Right atrium auricular region (tissue), 2 donors: ENCODE data around the gene NUCKS1. TPM values are rescaled to one million over a fixed set of nuclear protein-coding genes. Genes with fewer than 3 reads are reported as not detected.

ENCODE experiments used
- DNase-seq: peaks from one replicate; pipeline ENCODE4 v3.0.0-alpha.2; 2019; ENCODE audit warnings: low spot score
- H3K27ac ChIP-seq, 2 donors: fragments of 200-600 bp; sonication (generic); 1 replicate in 1 of 2; 2 replicates in 1 of 2; pipeline ENCODE4 v1.5.1; 2016 to 2019
- H3K27me3 ChIP-seq, 2 donors: fragments of 200-600 bp; sonication (generic); one replicate each; pipeline versions ENCODE4 v1.5.1 to v1.6.0; 2017 to 2019
- H3K36me3 ChIP-seq: fragments of 200-600 bp; sonication (generic); one replicate; pipeline ENCODE4 v1.5.1; 2016
- H3K4me1 ChIP-seq, 2 donors: fragments of 200-600 bp; sonication (generic); one replicate each; pipeline versions ENCODE4 v1.5.1 to v1.6.0; 2017 to 2019
- H3K4me3 ChIP-seq, 2 donors: fragments of 200-600 bp; sonication (generic); 1 replicate in 1 of 2; 2 replicates in 1 of 2; pipeline ENCODE4 v1.5.1; 2017 to 2019; ENCODE audit warnings: mild to moderate bottlenecking in 1 of 2, moderate library complexity in 1 of 2
- H3K9me3 ChIP-seq, 2 donors: fragments of 200-600 bp; sonication (generic); one replicate each; pipeline ENCODE4 v1.5.1; 2019
- total RNA-seq, 2 donors: library from RNA; depleted of rRNA; stranded (reverse); fragments of >200 nt; gene quantifications; one replicate each; pipeline ENCODE4 v1.1.0, GENCODE V29; 2016
- TF ChIP-seq, protein P1 (sequence below), 2 donors: fragments of 200-600 bp; sonication (generic); IDR thresholded peaks; one replicate each; pipeline ENCODE4 v1.5.1; 2019; ENCODE audit warnings: antibody characterized with exemption in 2 of 2

The NUCKS1 gene
- total RNA-seq, 2 donors from 2014 or later: 109 to 128 TPM

DNA sequence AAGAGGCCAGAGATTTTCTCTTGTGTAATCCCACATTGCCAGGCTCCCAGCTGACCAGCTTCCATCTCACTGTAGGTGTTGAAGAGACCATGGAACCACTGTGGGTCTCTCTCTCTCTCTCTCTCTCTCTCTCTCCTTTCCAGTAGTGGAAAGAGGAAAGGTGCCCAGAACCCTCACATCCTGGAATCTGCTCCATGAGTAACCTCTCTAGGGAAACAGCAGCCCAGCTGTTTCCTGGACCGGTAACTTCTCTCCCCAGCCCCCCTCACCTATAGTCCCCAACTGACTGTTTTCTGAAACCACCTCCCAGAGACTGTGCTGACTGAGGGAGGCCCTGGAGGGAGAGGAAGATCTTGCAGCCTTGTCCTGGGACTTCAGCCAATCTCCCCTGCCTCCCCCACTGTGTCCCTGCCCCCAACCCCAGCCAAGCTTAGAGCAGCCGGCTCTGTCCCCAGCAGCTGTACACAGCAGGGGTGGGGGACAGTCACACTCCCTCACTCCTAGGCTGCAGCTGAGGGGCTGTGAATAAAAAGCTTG, 49.0 kb downstream of the NUCKS1 start:
- Histone ChIP-seq H3K9me3 (no peaks in the 10 kb centered on the region), H3K4me3 (no peak overlapping the region), H3K27ac (no peak overlapping the region), H3K36me3 (peaks cover 8% of the 10 kb centered on the region), H3K27me3 (no peaks in the 10 kb centered on the region), H3K4me1 (peaks cover 0 to 11% of the 10 kb centered on the region in 2 donors)
- TF ChIP-seq, protein P1, sequence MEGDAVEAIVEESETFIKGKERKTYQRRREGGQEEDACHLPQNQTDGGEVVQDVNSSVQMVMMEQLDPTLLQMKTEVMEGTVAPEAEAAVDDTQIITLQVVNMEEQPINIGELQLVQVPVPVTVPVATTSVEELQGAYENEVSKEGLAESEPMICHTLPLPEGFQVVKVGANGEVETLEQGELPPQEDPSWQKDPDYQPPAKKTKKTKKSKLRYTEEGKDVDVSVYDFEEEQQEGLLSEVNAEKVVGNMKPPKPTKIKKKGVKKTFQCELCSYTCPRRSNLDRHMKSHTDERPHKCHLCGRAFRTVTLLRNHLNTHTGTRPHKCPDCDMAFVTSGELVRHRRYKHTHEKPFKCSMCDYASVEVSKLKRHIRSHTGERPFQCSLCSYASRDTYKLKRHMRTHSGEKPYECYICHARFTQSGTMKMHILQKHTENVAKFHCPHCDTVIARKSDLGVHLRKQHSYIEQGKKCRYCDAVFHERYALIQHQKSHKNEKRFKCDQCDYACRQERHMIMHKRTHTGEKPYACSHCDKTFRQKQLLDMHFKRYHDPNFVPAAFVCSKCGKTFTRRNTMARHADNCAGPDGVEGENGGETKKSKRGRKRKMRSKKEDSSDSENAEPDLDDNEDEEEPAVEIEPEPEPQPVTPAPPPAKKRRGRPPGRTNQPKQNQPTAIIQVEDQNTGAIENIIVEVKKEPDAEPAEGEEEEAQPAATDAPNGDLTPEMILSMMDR (IDR thresholded peaks at IDR 0.05): no peak
- no peak for DNase-seq

DNA sequence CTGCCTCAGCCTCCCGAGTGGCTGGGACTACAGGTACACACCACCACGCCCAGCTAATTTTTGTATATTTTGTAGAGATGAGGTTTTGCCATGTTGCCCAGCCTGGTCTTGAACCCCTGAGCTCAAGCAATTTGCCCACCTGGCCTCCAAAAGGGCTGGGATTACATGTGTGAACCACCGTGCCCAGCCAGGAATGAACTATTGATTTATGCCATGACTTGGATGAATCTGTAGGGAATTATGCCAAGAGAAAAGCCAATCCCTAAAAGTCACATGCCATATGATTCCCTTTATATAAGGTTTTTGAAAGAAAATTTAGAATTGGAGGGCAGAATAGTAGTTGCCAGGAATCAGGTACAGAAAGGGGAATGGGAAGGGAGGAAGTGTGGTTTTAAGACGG, 50.6 kb downstream of the NUCKS1 start:
- no peak for DNase-seq
- H3K4me3 ChIP-seq: no peak overlapping the region
- no peak overlapping the region for H3K27ac ChIP-seq
- no peaks in the 10 kb centered on the region for H3K27me3 ChIP-seq
- H3K36me3 ChIP-seq: no peaks in the 10 kb centered on the region
- TF ChIP-seq, protein P1 (IDR thresholded peaks at IDR 0.05): no peak
- H3K9me3 ChIP-seq: no peaks in the 10 kb centered on the region
- peaks cover 0 to 11% of the 10 kb centered on the region in 2 donors for H3K4me1 ChIP-seq

DNA sequence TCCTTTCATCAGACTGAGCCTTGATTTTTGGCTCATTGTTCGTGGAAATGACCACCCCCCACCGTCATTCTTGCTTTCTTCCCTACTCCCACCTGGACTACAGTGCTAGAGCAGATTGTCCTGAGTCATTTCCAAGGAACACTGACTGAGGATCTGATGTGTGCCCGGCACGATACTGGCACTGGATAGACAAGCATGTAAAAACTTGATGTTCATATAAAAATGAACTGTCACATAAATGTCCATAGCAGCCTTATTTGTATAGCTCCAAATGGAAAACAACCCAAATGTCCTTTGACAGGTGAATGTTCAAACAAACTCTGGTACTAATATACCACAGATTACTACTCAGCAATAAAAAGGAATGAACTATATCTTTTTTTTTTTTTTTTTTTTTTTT, 51.1 kb downstream of the NUCKS1 start:
- TF ChIP-seq, protein P1 (IDR thresholded peaks at IDR 0.05): no peak
- H3K27me3 ChIP-seq: no peaks in the 10 kb centered on the region
- peaks cover 0 to 11% of the 10 kb centered on the region in 2 donors for H3K4me1 ChIP-seq
- H3K9me3 ChIP-seq: no peaks in the 10 kb centered on the region
- H3K36me3 ChIP-seq: no peaks in the 10 kb centered on the region
- H3K4me3 ChIP-seq: no peak overlapping the region
- no peak for DNase-seq
- no peak overlapping the region for H3K27ac ChIP-seq

DNA sequence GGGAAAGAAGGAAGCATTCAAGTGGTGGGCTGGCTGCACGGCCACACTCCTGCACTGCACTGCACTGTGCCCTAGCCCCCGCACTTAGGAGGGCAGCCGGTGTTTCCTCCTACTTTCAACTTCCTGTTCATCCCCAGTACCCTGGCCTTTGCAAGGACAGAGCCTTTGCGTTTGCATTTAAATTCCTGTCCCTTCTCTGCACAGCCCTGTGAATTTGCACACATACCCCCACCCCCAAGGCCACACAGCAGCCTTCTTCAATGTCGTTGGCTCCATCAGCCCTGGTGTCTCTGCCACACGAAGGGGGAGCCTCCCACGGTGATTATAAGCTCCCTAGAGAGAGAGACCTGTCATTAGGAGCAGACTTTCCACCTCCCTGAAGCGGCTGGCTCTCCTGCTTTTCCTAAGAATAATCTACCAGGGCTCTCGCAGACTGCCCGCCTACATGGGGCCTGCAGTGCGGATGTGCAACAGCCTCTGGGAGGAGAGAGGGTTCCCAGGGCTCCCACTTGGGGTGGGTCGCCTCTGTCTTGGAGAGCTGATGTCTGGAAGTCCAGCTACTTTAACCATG, 56.5 kb downstream of the NUCKS1 start:
- no peaks in the 10 kb centered on the region for H3K27me3 ChIP-seq
- TF ChIP-seq, protein P1 (IDR thresholded peaks at IDR 0.05): no peak
- H3K36me3 ChIP-seq: no peaks in the 10 kb centered on the region
- H3K4me1 ChIP-seq: no peaks in the 10 kb centered on the region
- H3K4me3 ChIP-seq: no peak overlapping the region
- no peak overlapping the region for H3K27ac ChIP-seq
- H3K9me3 ChIP-seq: no peaks in the 10 kb centered on the region
- DNase-seq: no peak

DNA sequence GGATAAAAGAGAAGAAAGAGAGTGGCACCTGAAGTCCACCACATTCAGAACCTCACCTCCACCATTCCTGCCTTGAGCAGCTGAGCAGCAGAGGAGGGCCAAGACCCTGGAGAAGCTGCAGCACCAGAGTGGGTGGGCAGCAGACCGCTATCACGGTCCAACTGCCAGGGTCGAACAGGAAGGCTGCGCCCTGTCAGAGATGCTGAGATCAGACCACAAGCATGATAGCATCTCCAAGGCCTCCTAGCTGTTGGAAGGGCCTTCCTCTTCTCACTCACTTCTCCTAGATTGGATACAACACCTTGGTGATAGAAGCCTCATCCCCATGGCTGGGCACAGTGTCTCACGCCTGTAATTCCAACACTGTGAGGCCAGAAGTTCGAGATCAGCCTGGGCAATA, 57.6 kb downstream of the NUCKS1 start:
- H3K36me3 ChIP-seq: no peaks in the 10 kb centered on the region
- no peak for DNase-seq
- H3K27me3 ChIP-seq: no peaks in the 10 kb centered on the region
- no peak overlapping the region for H3K4me3 ChIP-seq
- H3K4me1 ChIP-seq: no peaks in the 10 kb centered on the region
- H3K27ac ChIP-seq: no peak overlapping the region
- H3K9me3 ChIP-seq: no peaks in the 10 kb centered on the region
- TF ChIP-seq, protein P1 (IDR thresholded peaks at IDR 0.05): no peak
